DMS153 (cell line): ENCODE measurements around the gene PAX5.
"Not testable (repeated sequence)": the region's sequence is repeated elsewhere in the genome, so short reads cannot be mapped to it uniquely, and the experiment has no call there.

ENCODE experiments used
- DNase-seq: peaks from one replicate; lab custom pipeline; 2025; lab: John Stamatoyannopoulos, UW

Gene PAX5

DNA sequence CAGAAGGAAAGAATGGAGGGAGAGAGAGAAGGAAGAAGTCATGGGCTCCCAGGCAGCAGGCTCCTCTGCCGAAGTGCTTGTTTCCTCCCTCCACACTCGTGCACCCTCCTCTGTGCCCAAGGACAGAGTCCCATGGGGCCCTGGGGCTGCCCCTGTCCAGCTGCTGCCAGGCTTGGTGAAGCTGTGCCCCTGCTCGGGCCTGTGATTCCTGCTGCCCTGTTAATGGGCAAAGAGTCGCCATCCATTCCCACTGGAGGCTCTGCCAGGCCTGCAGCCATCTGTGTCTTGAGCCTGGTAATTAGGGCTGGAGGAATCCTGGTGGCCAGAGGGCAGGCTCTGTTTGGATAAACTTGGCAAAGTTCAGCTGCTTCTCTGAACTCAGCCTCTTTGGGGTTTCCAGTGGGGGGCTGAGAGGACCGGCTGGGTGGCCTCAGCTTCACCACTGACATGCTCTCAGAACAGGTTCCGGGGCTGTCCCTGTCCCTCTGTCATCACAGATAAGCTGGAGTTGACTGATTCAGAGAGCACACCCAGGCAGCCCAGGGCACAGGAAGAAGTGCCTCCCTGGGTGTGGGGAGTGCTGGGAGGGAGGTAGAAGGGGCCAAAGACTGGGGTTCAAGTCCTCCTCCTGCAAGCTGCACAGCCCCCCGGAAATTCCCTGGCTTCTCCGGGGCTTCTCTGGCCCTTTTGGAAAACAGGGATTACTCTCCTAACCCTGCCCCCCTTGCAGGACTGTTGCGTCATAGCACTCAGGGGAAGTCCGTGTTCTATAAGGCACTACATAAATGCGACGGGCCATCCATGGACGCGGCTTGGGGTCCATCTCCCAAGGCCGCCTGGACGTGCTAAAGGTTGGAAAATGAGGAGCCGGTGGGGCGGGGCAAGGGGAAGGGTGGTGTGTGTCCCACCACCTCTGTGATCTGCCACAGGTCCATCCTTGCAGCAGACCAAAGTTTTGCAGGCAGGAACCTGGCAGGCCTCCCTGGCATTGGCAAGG lies 154.8 kb downstream of the PAX5 start:
- DNase-seq, result no peak

- DNase-seq, result no peak
Observed at GRCh38 chr9:36877239-36877638, 156.8 kb downstream of the PAX5 start.

GRCh38 chr9:36876056-36876455 lies 158.0 kb downstream of the PAX5 start:
- DNase-seq, result no peak

GRCh38 chr9:36874921-36875320 lies 159.1 kb downstream of the PAX5 start:
- no peak for DNase-seq

DNA sequence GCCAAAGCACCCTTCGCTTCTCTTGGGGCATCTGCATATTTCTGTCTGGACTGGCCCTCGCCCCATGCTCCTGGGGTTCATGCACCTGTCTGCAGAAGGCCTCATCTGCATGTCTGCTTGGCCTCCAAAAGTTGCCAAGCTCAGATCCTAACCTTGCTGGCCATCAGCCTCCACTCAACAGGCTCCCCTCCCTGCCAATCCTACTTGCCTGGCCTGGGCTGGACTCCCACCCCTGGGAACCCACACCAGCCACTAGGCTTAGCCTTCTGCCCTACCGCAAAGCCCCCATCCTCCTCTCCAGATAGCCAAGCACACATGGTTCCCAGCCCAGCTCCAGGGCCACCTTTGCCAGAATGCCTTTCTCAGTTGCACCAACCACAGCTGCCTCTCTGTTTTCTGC lies 159.8 kb downstream of the PAX5 start:
- no peak for DNase-seq

DNA sequence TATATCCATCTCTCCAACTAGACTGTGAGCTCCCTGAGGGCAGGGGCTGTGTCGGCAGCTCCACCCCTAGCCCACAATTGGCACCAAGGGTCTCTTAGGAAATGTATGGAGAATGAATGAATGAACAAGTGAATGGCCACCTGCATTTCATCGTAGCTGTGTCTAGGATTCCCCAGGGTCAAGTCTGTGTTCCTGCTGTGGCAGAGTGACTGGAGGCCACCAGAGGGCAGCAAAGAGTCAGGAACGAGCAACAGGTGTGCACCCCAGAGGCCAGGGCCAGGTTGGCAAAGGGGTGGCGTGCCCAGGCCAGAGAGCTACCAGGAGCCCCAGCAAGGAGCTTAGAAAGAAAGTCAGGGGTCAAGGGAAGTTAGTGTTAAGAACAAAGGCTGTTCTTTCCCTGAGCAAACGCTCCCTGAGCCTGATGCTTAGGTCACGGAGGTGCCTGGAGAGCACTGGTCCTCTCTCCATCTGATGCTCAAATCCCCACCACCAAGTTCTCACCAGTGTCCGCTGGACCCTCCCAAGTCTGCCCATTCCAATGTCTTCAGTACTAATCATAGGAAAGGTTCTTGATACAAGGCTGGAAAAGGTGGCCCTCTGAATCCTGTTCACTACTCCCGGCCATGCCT lies 160.7 kb downstream of the PAX5 start:
- no peak for DNase-seq

DNA sequence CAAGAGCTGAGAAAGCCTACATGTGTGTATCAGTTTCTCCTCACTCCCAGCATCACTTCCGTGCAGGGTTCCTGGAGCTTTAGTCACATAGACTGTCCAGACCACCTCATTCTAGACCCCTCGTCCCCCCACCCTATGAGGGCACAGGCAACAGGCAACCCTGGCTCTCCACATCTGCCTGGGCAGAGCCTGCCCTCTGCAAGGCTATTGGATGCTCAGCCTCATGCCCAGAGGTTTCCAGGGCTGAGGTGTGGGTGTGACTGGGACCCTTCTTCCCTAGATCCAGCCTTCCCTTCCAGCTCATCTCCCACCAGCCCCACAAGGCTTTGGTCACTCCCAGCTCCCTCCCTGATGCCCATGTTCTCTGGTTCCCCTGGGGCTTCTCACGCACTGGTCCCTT lies 161.4 kb downstream of the PAX5 start:
- no peak for DNase-seq

- DNase-seq, result no peak
Observed at GRCh38 chr9:36871606-36872005, 162.5 kb downstream of the PAX5 start.

GRCh38 chr9:36870960-36871359 lies 163.1 kb downstream of the PAX5 start:
- DNase-seq, result peak; percentile 80

GRCh38 chr9:36869605-36870004 lies 164.5 kb downstream of the PAX5 start:
- not testable (repeated sequence) for DNase-seq

- no peak for DNase-seq
Observed at GRCh38 chr9:36868586-36869282, 165.3 kb downstream of the PAX5 start.

- peak; percentile 65 for DNase-seq
Observed at GRCh38 chr9:36867672-36868471, 166.2 kb downstream of the PAX5 start.

DNA sequence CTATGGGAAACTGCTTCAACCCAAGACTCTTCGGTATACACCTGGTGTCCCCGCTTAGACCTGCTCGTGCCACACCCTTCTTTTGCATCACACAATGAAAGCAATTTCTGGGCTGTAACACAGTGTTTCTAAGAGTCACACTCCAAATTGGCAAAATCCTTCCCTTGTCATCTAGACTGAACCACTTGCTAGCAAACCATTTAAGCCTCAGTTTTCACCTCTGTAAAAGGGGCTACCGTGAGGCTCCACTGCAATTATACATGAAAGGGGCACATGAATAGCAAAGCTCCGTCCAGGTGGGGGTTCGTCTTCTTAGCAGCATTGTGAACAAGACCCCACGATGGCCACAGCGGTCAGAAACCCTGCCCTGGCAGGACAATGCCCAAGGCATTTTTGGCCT lies 166.8 kb downstream of the PAX5 start:
- DNase-seq, result no peak

- no peak for DNase-seq
Observed at GRCh38 chr9:36866840-36867239, 167.2 kb downstream of the PAX5 start.

DNA sequence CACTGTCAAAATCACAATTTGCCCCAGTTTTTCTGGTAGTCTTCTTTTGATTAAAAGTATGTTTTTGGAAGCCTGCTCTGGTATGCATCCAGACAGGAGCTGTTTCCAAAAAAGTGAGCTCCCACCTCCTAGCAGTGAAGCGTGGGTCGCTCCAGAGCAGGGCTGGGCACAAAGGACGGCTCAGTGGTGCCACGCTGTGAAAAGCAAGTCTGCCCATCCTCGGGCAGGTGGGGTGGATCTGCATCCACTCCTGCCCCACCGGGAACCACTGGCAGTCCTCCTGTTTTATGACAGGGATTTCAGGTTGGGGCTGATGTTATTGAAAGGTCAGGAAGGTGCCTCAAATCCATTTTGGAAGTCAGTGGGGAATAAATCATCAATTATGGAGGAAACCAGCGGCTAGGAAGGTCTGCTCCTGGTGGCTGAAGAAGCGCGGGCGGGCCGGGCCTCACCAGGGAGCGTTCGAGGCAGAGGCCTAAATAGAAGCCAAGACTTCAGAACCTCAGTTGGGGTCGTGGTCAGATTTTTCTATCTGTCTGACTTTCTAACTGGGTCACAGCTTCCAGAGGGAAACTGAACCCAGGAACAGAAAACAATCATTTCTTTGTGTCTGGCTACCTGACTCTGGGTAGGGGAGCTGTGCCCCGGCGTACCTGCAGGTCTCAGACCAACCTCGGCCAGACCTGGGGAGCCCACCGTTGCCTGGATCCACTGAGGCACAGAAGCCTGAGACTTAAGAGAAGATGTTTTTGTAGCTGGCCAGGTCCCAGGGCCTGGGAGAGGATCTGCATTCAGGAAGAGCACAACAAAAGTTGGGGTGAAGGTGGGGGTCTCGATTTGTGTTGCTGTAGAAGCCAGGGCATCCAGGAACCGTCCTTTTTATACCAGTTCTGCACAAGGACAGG lies 168.1 kb downstream of the PAX5 start:
- no peak for DNase-seq

DNA sequence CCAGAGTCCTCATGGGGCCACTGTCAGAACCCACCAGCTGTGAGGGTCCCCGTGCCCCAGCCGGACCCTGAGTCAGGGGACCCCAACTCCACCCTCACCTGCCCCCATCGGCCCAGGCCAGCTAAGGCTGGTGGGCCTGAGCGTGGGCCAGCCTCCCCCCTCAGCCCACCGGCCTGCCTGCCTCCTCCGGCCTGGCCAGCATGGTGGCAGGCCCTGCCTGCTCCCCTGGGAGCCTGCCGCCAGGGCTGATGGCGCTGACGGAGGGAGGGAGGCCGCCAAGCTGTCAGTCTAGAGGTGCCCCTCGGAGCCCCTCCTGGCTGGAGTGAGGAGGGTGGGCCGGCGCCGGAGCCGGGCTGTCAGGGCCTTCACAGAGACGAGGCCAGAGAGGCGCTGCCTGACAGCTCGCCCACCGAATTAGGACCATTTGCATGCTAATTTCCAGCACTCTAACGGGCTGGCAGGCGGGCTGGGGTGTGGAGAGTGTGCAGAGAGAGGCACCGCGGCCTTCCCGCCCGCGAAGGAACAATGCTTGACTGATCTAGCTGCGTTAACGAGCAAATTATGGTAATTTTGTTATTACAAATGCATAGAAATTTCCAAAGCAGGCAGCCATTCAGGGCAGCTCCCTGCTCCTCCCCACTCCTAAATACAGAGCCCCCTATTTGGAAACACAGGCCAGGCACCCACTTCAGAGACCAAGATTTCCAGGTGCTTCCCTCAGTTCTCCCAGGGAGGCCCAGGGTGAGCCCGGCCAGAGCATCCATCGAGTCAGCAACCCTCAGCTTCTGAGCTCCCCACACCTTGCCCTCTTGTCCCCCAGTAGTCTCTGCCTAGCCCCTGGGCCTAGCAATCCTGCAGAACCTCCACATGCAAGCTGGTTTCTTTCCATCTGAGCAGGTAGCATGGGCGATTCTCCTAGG lies 169.3 kb downstream of the PAX5 start:
- no peak for DNase-seq

GRCh38 chr9:36862206-36863145 lies 171.6 kb downstream of the PAX5 start:
- DNase-seq, result no peak

- DNase-seq, result no peak
Observed at GRCh38 chr9:36861528-36862205, 172.4 kb downstream of the PAX5 start.
